ENCODE measurements around the gene POPDC3.
A peak's percentile ranks its signal among the peaks of the same experiment; 100 is the strongest.

The POPDC3 gene

DNA sequence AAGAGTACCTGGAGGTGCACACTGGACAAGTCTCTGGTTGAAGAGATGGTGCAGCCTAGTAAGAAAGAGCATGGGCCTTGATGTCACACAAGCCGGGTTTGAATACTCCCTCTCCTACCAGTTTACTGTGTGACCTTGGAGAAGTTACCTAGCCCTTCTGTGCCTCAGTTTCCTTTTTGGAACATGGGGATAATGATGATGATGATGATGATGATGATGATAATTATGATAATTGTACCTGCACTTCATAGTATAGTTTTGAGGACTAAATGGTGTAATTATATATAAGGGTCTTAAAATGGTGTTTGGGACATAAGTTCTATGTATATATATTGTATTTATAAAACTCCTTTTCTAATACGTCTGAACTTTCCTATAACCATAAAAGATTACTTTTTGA is 41.7 kb downstream of the POPDC3 start:
- DNase-seq, result no peak

GRCh38 chr6:105137388-105137787 is 42.4 kb downstream of the POPDC3 start:
- DNase-seq, result no peak

- peak; percentile 34 for DNase-seq
These were observed 43.1 kb downstream of the POPDC3 start for GRCh38 chr6:105136431-105137350.

DNA sequence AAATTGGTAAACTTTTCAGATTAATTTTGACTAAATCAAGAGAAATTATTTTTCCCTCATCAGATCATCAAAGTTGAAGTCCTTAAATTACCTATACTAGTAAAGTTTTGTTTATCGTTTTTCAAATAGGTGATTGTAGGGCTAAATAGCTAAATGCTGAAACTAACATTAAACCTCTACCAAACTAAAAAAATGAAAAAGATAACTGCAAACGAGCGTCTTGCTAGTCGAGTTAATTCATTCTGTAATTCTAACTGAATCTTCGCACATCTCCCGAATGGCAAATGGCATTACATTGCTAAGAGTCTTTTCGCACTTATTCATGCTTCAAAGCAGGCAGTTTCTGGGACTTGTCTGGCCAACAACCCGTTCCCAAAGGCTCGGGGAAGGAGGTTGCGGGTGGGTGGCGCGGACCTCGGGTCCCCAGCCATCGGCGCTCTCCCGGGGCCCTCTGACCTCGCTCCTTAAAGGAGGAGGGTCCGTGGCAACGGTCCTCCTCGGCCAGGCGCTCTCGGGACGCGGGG is 43.8 kb downstream of the POPDC3 start:
- DNase-seq, result no peak

DNA sequence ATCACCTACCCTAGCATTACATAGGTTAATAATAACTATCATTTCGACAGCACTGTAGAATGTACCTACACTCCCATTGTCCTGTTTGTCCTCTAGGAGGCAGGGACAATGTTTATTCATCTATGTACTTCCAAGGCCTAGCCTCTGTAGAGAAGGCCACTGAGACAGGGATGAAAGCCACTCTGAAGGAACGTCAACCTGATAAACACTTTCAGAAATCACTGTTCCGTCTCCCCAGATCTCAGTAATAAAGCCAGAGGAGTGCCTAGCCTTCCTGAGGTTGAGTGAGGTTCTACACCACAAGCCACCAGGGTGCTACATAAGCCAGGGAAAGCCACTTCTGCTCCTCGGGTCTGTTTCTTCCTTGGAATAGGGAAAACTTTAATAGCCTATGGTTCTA is 44.8 kb downstream of the POPDC3 start:
- no peak for DNase-seq

DNA sequence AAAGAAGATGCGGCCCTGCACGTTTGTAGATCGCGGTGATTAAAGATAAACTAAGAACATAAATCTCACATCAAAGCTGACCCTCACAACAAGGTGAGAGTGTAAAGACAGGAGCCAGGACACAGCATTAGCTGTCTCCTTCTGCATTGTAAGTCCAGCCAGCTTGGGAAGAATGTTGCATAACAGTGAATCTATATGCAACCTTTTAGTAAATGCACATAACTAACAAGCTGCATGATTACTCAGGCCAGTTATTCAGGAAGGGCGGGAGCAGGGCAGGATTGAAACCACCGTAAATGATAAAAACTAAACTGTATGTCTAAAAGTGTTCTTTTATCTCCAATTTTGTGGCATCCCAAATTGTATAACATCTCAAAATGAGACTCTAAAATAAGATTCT is 57.1 kb downstream of the POPDC3 start:
- no peak for DNase-seq

- DNase-seq, result no peak
These were observed 57.8 kb downstream of the POPDC3 start for GRCh38 chr6:105121981-105122380.

DNA sequence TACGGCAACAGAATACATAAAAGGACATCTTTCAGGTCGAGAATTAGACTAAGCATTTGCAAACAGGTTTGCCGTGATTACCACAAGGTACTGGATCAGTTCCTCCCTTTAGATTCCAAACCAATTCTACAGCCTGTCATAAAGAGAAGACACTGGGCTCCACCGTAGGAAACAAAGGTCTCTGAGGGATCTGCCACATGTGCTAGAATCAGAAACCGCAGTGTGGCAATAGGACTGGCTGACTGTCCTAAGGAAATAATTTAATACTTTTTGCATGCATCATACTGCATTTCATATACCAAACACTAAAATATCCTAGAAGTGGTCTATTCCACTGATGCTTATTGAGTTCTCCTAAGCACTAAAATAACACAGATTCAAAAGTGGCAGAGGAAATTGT is 59.2 kb downstream of the POPDC3 start:
- DNase-seq, result no peak

DNA sequence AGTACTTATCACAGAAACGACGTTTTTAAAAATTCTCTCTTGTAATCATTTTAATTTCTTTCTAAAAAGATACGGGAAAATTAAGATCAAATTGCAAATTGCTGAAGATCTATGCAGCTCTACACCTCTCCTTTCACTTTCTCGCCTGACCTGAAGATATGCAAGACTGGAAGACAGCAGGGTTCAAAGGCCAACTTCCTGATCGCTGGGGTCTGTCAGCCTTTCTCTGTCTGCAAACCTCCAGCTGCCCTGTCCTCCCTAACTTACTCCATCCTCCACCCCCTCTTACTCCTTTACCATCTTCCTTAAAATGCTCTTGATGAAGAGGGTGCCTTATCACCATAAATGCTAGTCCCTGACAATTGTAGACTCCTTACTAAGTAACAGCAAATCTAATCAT is 63.7 kb downstream of the POPDC3 start:
- DNase-seq, result no peak

DNA sequence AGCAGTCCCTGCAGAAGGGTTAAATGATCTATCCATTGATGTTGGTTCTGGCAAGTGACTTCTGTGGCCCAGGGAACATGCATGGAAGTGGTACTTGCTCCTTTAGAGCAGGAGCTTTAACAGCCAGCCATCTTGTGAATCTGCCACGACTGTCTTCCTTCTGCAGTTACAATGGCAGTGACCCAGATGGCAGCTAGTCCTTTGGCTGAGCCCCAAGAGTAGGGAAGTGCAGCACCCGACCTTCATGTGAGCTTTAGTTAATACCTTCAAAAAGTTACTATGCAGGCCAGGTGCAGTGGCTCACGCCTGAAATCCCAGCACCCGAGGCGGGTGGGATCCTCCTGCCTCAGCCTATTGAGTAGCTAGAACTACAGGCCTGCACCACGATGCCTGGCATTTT is 66.4 kb downstream of the POPDC3 start:
- DNase-seq, result no peak

GRCh38 chr6:105112577-105112976 is 67.2 kb downstream of the POPDC3 start:
- DNase-seq, result no peak

GRCh38 chr6:105111871-105112270 is 67.9 kb downstream of the POPDC3 start:
- no peak for DNase-seq

- no peak for DNase-seq
These were observed 68.7 kb downstream of the POPDC3 start for GRCh38 chr6:105111105-105111504.

DNA sequence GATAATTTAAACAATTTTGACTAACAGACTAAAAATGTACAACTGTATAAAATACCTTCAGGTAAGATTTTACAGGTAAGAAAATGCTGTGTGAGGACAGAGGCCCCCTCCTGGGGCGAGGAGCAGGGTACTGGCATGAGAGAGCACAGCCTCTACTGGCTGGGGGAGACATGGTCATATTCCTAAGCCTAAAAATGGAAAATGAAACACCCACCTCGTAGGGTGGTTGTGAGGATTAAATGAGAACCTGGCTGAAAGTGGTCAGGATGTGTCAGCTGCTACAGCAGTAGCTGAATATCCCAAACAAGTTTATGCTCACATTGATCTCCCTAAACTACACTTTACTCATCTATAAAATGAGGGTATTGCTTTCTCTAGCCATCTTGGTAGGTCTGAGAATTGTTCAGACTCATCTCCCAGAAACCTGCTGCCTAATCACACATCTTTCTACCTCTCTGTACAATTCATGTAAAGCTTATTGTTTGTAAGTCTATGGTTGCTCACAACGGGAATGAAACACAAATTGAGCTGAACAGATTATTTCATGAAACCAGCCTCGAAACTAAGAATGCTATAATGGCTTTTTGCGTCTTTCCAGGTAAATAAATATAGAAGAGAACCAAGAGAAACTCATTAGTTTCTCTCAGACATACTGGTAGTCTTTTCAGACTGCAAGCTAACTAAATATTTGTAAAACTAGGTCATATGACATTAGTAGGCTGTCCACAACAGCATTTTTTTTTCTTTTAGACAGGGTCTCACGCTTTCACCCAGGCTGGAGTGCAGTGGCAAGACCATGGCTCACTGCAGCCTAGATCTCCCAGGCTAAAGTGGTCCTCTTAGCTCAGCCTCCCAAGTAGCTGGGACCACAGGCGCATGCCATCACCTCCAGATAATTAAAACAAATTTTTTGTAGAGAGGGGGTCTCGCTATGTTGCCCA is 69.6 kb downstream of the POPDC3 start:
- DNase-seq, result no peak

- no peak for DNase-seq
These were observed 71.1 kb downstream of the POPDC3 start for GRCh38 chr6:105108631-105109262.

All from activated CD4-positive, CD25-positive, alpha-beta regulatory T cell treated with anti-CD3 and anti-CD28 coated beads, Interleukin-2, amount 50 U/mL, for 72 hours (primary cell).